ENCODE measurements around the gene USP32.
"Not testable (repeated sequence)": the region's sequence is repeated elsewhere in the genome, so short reads cannot be mapped to it uniquely, and the experiment has no call there.

USP32 gene

DNA sequence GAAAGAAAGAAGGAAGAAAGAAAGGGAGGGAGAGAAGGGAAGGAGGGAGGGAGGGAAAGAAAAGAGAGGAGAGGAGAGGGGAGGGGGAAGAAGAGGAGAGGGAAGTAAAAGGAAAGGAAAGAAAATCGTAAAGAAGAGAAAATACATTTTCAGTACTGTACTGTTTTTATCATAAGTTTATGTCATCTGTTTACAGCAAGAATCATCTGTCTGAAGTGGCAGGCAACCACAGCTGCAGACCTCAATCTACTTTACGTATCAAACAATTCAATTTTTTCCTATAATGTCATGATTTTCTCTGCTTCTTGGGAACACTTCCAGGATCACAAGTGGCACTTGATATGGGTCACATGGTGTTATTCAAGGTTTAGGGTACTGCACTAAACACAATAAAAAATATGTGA is 58.3 kb downstream of the USP32 start:
- DNase-seq = no peak
- no peak for ATAC-seq

GRCh38 chr17:60333072-60333471 is 58.9 kb downstream of the USP32 start:
- DNase-seq, ATAC-seq: not testable (repeated sequence)

GRCh38 chr17:60332574-60332973 is 59.4 kb downstream of the USP32 start:
- no peak for ATAC-seq
- DNase-seq = no peak

GRCh38 chr17:60330731-60331130 is 61.2 kb downstream of the USP32 start:
- no peak for DNase-seq

DNA sequence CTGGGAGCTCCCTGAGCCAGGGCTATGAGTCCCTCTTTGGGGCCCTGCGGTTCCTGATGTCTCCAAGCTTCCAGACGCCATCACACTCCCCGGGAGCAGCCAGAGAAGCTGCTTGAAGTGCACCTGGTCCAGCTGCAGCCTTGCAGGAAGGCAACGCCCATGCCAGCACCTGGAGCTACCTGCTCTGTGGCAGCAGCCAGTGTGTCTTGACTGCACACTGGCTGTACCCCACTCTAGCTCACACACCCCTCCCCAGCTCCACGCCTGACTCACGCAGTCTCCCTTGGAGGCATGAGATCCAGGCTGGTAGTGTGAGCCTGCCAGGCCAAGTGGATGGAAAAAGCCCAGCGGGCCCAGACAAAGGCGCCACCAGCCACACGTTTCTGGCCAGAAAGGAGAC is 63.3 kb downstream of the USP32 start:
- DNase-seq (no peak), ATAC-seq (no peak)

More at GRCh38 chr17:60330731-60331130, 61.2 kb downstream of the USP32 start:
- no peak for ATAC-seq

DNA sequence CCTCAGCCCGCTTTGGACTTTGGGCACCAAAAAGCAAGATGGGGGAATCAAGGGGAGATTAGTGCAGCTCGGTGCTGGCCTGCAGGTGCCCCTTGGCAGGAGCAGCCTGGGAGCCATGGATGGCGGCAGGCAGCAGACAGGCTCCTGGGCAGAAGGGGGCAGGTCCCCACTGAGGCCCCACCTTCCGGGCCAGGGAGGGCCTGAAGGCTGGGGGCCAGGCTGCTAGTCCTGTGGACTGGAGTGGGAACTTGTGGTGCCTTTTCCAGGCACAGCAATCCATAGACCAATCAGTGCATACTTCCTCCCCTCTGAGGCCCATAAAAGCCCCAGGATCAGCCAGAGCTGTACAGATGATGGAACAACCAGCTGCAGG is 64.0 kb downstream of the USP32 start:
- no peak for DNase-seq
- no peak for ATAC-seq

- DNase-seq (no peak), ATAC-seq (no peak)
Observed at GRCh38 chr17:60327134-60327900, 64.6 kb downstream of the USP32 start.

DNA sequence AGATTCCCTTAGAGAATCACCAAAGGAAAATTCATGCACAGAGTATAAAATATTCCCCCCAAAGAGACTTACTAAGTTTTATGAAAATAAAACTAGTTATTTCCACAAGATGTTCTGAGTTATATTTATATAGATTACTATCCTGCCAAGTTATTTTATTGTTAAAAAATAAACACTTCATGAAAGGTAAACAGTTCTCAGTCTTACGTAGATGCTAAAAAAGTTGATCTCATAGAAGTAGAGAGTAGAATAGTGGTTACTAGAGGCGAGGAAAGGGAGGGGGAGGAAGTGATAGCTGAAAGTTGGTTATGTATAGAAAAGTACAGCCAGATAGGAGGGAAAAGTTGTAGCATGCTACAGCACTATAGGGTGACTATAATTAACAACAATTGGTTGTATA is 65.2 kb downstream of the USP32 start:
- DNase-seq (no peak), ATAC-seq (no peak)

DNA sequence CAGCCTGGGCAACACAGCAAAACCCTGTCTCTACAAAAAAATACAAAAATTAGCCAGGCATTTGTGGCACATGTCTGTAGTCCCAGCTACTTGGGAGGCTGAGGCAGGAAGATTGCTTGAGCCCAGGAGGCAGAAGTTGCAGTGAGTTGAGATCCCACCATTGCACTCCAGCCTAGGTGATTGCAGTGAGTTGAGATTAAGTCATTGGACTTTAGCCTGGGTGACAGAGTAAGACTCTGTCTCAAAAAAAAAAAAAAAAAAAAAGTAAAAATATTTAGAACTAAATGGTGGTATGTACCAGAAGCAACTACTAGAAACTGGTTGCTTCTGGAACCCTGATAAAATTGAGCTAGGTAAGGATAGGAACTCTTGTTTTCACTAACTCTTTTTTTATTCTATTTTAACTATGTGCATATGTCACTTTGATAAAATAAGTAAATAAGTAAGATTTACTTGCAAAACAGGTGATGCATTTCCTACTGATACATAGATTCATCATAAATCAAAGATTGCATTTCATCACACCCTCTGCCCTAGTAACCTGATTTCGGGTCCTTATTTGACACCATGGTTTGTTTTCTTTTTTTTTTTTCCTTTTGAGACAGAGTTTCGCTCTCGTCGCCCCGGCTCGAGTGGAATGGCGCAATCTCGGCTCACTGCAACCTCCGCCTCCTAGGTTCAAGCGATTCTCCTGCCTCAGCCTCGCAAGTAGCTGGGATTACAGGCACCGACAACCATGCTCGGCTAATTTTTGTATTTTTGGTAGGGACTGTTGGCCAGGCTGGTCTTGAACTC is 66.0 kb downstream of the USP32 start:
- ATAC-seq = no peak
- no peak for DNase-seq

DNA sequence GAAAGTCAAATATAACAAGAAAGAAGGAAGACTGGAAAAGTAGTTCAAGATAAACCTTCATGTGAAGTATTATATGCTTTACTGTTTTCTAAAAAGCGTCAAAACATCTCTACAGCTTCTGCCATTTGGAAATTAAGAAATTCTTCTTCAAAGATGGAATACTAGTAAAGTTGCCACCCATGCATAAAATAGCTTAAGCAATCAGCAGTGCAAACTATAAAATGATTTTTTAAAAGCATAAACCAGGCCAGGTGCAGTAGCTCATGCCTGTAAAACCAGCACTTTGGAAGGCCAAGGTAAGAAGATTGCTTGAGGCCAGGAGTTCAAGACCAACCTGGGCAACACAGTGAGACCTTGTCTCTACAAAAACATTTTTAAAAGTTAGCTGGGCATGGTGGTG is 68.2 kb downstream of the USP32 start:
- DNase-seq (no peak), ATAC-seq (no peak)

- ATAC-seq = no peak
Observed at GRCh38 chr17:60322056-60322387, 69.9 kb downstream of the USP32 start.

DNA sequence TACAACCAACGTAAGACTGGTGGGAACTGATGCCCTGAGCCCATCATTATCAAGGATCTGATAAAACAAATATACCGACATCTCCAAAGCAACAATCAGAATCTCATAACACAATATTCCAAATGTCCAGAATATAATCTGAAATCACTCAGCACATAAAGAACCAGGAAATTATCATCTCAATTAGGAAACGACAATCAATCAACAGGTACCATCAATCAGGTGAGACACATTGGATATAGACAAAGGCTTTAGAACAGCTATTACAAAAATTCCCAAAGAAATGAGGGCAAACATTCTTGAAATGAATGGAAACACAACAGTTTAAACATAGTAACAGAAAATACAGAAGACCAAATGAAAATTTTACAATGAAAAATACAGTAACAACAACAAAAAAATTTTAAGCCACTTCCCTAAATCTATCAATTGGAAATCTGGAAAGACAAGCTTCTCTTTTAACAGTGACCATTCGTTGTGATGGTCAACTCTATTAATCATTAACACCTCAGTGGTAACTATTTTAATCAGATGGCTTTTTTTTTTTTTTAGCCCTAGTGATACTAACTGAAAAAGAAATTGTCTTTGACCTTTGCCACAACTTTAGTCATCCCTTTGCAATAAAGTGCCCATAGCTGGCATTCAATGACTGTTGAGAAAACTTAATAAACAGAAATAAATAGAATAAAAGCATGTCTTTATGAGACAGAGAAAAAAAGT is 70.4 kb downstream of the USP32 start:
- DNase-seq (no peak), ATAC-seq (no peak)

More at GRCh38 chr17:60322056-60322387, 69.9 kb downstream of the USP32 start:
- no peak for DNase-seq

DNA sequence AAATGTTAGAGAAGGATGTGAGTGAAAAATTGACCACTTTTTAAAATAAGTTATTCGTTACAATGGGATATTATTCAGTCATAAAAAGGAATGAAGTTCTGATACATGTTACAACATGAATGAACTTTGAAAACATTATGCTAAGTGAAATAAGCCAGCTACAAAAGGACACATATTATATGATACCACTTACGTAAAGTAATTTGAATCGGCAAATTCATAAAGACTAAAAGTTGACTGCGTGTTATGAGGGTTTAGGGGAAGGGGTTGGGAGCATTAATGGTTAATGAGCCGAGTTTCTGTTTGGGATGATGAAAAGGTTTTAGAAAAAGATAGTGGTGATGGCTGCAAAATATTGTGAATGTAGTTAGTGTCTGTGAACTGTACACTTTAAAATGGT is 73.1 kb downstream of the USP32 start:
- DNase-seq = no peak
- ATAC-seq = no peak

GRCh38 chr17:60318326-60318725 is 73.6 kb downstream of the USP32 start:
- ATAC-seq (no peak), DNase-seq (no peak)

DNA sequence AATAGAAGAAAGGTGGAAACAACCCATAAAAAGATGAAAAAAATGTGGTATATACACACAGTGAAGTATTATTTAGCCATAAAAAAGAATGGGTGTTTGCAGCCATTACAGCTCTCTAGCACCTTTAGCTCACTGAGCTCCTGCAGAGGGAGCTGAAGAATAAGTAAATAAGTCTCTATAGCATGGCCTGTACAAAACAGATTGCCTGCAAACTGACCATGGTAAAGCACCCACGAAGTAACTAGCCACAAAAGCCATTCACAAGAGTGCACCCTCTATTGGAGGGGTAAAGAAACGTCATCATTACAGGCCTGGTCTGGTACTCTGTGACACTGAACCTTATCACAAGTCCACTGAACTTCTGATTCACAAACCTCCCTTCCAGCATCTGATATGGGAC is 76.3 kb downstream of the USP32 start:
- no peak for ATAC-seq

DNA sequence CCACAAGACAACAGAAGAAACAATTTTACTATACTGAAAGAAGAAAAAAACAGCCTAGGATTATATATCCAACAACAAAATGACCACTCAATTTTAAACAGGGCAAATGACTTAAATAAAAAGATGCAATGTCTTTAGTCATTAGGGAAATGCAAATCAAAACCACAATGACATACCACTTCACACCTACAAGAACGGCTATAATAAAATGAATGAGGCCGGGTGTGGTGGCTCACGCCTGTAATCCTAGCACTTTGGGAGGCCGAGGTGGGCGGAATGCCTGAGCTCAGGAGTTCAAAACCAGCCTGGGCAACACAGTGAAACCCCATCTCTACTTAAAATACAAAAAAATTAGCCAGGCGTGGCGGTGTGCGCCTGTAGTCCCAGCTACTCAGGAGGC is 77.0 kb downstream of the USP32 start:
- DNase-seq, ATAC-seq: not testable (repeated sequence)

More for the DNA sequence above, 76.3 kb downstream of the USP32 start:
- DNase-seq = no peak

- no peak for ATAC-seq
- no peak for DNase-seq
Observed at GRCh38 chr17:60314423-60314822, 77.5 kb downstream of the USP32 start.

DNA sequence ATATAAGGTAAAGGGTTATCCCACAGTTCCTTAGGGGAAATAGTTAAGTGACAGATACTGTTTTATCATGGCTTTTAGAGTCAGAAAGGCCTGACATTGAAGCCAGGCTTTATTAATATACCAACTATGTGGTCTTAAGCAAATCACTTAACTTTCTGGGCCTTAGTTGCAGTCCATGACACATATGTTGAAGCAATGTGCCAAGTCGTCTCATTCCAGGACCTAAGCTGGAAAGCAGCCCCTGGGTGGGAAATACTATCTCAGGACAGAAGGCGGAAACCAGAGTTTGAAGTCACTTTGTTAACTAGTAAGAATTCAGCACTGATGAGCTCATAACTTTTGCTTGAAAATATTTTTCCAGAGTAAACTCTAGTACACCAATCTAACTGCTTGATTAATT is 80.0 kb downstream of the USP32 start:
- DNase-seq (no peak), ATAC-seq (no peak)

GRCh38 chr17:60311186-60311585 is 80.7 kb downstream of the USP32 start:
- no peak for DNase-seq
- no peak for ATAC-seq

- ATAC-seq = peak; percentile 95
- peak; percentile 26 for DNase-seq
Observed at GRCh38 chr17:60305141-60305540, 86.8 kb downstream of the USP32 start.

DNA sequence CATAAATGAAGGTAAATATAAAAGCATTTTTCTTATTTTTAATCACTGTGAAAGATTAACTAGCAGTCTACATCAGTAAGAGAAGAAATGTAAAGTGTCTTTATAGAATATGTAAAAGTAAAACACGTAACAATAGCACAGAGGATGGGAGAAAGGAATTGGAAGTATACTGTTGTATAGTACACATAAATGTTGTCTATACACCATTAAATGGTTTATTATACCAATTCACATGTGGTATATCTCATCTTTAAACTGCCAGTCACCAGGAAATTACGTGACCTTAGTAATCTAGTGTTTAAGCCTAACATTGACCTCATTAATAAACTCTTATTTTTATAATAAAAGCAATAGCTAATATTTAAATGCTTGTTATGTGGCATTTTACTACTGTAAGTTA is 87.4 kb downstream of the USP32 start:
- ATAC-seq = no peak

GRCh38 chr17:60303406-60304099 is 88.4 kb downstream of the USP32 start:
- ATAC-seq = no peak

More for the DNA sequence above, 87.4 kb downstream of the USP32 start:
- DNase-seq = no peak

More at GRCh38 chr17:60303406-60304099, 88.4 kb downstream of the USP32 start:
- no peak for DNase-seq
